GM13977 (cell line): ENCODE data around the gene RYR1.

Experiments
- DNase-seq: peaks from one replicate; pipeline ENCODE4 v3.0.0; 2012; ENCODE audit warnings: low spot score
- in situ Hi-C: fragments of 300-500 bp; cut with MboI; formaldehyde crosslinking; loops from one replicate; pipeline ENCODE4 v1.12.0; 2022; ENCODE audit warnings: low sequenced_read_pairs, low pct_unique_long_range_greater_than_20kb, mixed read lengths, inconsistent platforms; ENCODE audit not compliant: unreplicated experiment
- TF ChIP-seq, protein P1 (sequence below): IDR thresholded peaks from 2 replicates; pipeline ENCODE4 v1.5.1; 2012; ENCODE audit warnings: mild to moderate bottlenecking, control low read depth; ENCODE audit not compliant: insufficient read depth; ENCODE audit errors: extremely low read depth, missing control alignments

The RYR1 gene

DNA sequence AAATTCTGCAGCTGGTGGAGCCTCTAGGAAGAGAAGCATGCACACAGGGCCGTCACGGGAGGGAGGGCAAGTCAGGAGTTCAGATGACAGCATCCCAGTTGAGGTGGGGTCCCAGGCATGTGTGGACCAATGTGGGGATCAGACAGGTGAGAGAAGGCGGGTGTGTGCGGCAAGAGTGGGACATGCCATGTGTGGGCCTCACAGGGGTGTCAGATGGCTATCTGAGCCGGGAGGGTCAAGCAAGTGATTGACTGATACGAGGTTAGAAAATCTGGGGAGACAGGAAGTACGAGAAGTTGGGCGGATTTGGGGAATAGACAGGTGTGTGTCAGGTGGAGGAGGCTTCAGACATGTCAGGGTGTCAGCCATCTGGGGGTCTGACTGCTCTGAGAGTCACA, 16.3 kb upstream of the RYR1 start:
- no peak for DNase-seq
- TF ChIP-seq, protein P1, sequence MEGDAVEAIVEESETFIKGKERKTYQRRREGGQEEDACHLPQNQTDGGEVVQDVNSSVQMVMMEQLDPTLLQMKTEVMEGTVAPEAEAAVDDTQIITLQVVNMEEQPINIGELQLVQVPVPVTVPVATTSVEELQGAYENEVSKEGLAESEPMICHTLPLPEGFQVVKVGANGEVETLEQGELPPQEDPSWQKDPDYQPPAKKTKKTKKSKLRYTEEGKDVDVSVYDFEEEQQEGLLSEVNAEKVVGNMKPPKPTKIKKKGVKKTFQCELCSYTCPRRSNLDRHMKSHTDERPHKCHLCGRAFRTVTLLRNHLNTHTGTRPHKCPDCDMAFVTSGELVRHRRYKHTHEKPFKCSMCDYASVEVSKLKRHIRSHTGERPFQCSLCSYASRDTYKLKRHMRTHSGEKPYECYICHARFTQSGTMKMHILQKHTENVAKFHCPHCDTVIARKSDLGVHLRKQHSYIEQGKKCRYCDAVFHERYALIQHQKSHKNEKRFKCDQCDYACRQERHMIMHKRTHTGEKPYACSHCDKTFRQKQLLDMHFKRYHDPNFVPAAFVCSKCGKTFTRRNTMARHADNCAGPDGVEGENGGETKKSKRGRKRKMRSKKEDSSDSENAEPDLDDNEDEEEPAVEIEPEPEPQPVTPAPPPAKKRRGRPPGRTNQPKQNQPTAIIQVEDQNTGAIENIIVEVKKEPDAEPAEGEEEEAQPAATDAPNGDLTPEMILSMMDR, result no peak
- in situ Hi-C loops, result loop anchor here (25.0 kb wide), 1 partner anchor 520 kb away; the partner anchor contains the start of genes MRPS12 and SARS2

DNA sequence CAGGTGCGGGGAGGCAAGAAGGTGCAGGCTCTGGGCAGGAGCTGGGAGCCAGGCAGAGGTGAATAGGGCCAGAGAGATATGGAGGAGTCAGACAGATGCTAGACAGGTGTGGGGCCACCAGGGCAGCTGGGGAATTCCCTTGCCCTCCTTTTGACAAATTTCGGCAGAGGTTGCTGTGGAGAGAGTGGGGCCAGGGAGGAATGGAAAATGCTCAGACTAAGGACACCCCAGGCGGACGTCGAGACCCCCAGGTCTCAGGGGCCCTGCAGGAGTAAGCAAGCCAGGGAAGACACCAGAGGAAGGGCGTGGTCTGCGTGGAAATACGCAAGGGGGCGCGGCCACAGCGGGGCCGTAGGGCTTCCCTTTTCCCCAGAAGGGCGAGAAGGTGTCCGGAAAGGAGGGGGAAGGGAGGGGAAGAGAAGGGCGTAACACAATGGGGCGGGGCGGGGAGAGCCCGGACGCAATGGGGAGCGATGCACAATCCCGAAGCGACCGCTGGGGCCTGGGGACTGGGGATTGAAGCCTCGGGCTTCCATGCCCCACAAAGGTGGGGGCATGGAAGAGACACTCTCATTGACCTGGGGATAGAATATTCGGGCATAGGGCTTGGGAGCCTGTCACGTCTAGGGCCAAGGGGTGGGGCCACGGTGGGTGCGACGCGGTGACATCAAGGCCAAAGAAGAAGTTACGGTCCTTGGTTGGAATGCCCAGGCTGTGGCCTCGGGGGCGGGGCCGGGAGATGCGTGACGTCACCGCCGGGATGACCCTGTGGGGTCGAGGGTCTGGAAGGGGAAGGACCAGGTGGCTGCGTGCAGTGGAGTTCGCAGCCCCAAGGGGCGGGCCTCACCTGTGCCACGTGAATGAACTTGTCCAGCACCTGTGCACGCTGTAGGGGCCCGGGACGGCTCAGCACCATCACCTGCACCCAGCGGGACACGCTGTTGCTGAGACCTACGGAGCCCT, 15.7 kb upstream of the RYR1 start:
- in situ Hi-C loops, result loop anchor here (25.0 kb wide), 1 partner anchor 519 kb away; the partner anchor contains the start of genes MRPS12 and SARS2
- peak; percentile 56 for DNase-seq
- TF ChIP-seq, protein P1, result no peak

DNA sequence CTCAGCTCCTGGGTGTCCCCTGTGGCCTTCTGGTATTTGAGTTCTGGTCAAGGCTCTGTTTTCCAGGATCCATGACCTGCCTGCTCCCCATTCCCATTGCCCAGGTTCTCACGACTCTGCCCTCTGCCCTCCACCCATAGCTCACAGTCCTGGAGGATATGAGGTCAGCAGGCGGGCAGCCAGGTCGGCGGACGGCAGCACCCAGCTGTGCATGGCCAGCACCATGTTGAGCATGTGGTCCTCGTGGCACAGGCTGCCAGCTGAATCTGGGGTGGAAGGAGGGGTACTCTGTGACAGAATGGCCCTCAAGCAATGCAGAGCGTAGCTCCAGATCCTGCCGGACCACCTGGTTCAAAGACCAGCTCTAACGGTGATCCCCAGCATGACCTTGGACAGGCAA, 12.6 kb upstream of the RYR1 start:
- in situ Hi-C loops, result loop anchor here (25.0 kb wide), 1 partner anchor 516 kb away; the partner anchor contains the start of genes MRPS12 and SARS2
- TF ChIP-seq, protein P1, result no peak
- no peak for DNase-seq

DNA sequence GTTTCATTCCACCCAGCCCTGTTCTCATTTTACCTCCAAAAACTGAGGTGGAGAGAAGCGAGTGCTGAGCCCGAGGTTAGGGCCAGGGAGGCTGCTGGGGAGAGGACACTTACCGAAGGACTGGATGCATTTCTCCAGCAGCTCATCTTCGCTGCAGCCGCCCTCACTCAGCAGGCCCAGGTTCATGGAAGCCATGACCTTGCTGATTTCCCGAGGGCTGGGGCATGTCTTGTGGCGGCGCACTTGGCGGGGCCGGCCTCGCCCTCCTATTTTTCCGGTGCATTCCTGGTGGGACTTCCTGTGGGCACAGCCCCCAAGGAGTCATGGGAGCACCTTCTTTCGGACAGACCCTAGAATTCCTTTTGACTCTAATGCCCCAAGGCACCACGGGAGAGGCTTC, 11.6 kb upstream of the RYR1 start:
- TF ChIP-seq, protein P1, result no peak
- in situ Hi-C loops, result loop anchor here (25.0 kb wide), 1 partner anchor 515 kb away; the partner anchor contains the start of genes MRPS12 and SARS2
- DNase-seq, result no peak

DNA sequence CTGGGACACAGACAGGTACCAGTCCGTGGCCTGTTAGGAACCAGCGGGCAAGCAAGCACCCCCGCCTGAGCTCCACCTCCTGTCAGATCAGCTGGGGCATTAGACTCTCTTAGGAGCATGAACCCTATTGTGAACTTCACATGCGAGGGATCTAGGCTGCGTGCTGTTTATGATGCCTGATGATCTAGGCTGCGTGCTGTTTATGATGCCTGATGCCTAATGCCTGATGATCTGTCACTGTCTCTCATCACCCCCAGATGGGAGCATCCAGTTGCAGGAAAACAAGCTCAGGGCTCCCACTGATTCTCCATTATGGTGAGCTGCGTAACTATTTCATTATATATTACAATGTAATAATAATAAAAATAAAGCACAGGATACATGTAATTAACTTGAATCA, 11.1 kb upstream of the RYR1 start:
- TF ChIP-seq, protein P1, result no peak
- in situ Hi-C loops, result loop anchor here (25.0 kb wide), 1 partner anchor 515 kb away; the partner anchor contains the start of genes MRPS12 and SARS2
- DNase-seq, result no peak

DNA sequence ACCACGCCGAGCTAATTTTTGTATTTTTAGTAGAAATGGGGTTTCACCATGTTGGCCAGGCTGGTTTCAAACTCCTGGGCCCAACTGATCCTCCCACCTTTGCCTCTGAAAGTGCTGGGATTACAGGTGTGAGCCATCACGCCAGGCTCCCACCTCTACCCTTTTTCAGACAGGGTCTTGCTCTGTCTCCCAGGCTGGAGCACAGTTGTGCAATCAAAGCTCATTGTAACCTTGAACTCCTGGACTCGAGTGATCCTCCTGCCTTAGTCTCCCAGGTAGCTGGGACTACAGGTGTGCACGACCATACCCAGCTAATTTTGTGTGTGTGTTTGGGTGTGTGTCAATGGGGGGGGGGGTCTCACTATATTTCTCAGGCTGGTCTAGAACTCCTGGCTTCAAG, 9.2 kb upstream of the RYR1 start:
- TF ChIP-seq, protein P1, result no peak
- in situ Hi-C loops, result loop anchor here (25.0 kb wide), 1 partner anchor 513 kb away; the partner anchor contains the start of genes MRPS12 and SARS2
- DNase-seq, result no peak
